IMR-90 (cell line): Measurements from ENCODE around the gene MAN2A1. TPM values are rescaled to one million over a fixed set of nuclear protein-coding genes. Genes with fewer than 3 reads are reported as not detected.

ENCODE experiments used
- ATAC-seq: fragments of 200-7000 bp; cut with Tn5 transposase; 2 replicates; pipeline ENCODE4 v1.9.1; 2020; ENCODE audit warnings: low read depth, mild to moderate bottlenecking, moderate library complexity
- BruUV-seq: library from RNA; stranded (reverse); fragments of 400-500 nt; replicated peaks from 2 replicates; lab custom pipeline; 2021; lab: Mats Ljungman, UMichigan
- CTCF ChIA-PET: fragments of 300-600 bp; formaldehyde crosslinking; extraction: SDS; loops from one replicate; lab custom pipeline; 2021; ENCODE audit warnings: antibody characterized with exemption; lab: Yijun Ruan, JAX
- POLR2A ChIA-PET: fragments of 300-600 bp; sonication (Branson Sonifier 250); formaldehyde crosslinking; loops from one replicate; lab custom pipeline; 2022; ENCODE audit warnings: antibody characterized with exemption; ENCODE audit not compliant: unreplicated experiment; lab: Charles Lee
- DNase-seq: peaks from one replicate; pipeline ENCODE4 v3.0.0; 2013
- H2AFZ ChIP-seq: replicated peaks from 2 replicates; pipeline ENCODE3; 2013; ENCODE audit warnings: low read length, mild to moderate bottlenecking; ENCODE audit not compliant: poor library complexity
- H2AK5ac ChIP-seq: 2 replicates; pipeline ENCODE4 v1.6.1; 2013; ENCODE audit warnings: low read depth, low read length, inconsistent platforms
- H2AK9ac ChIP-seq: replicated peaks from 2 replicates; pipeline ENCODE3; 2013; ENCODE audit warnings: mild to moderate bottlenecking, low read depth, low read length, moderate library complexity; ENCODE audit not compliant: poor library complexity
- H2BK120ac ChIP-seq: 2 replicates; pipeline ENCODE4 v1.6.1; 2013; ENCODE audit warnings: low read depth, low read length, inconsistent platforms
- H2BK15ac ChIP-seq: 3 replicates; pipeline ENCODE4 v1.6.1; 2013; ENCODE audit warnings: low read depth, low read length, inconsistent platforms
- H2BK20ac ChIP-seq: 2 replicates; pipeline ENCODE4 v1.6.1; 2013; ENCODE audit warnings: low read depth, mild to moderate bottlenecking, inconsistent platforms, low read length, moderate library complexity
- H2BK5ac ChIP-seq: 2 replicates; pipeline ENCODE4 v1.6.1; 2013; ENCODE audit warnings: mild to moderate bottlenecking, low read depth, low read length, inconsistent platforms; ENCODE audit not compliant: poor library complexity, severe bottlenecking
- H3K14ac ChIP-seq: replicated peaks from 2 replicates; pipeline ENCODE4 v1.6.1; 2013; ENCODE audit warnings: low read depth, low read length, inconsistent platforms
- H3K18ac ChIP-seq: 2 replicates; pipeline ENCODE4 v1.6.1; 2013; ENCODE audit warnings: low read depth, low read length, control low read depth
- H3K23ac ChIP-seq: 2 replicates; pipeline ENCODE4 v1.6.1; 2013; ENCODE audit warnings: low read depth, low read length, inconsistent platforms
- H3K27ac ChIP-seq: 2 replicates; pipeline ENCODE4 v1.5.1; 2013; ENCODE audit warnings: mild to moderate bottlenecking, control low read depth, low read length; ENCODE audit not compliant: insufficient read depth
- H3K27me3 ChIP-seq: 2 replicates; pipeline ENCODE4 v1.6.1; 2013; ENCODE audit warnings: low read length; ENCODE audit not compliant: control insufficient read depth, insufficient read depth
- H3K36me3 ChIP-seq: 2 replicates; pipeline ENCODE4 v1.6.1; 2013; ENCODE audit warnings: low read length, mixed read lengths; ENCODE audit not compliant: control insufficient read depth, insufficient read depth
- H3K4ac ChIP-seq: 2 replicates; pipeline ENCODE4 v1.6.1; 2013; ENCODE audit warnings: low read depth, low read length, inconsistent platforms
- H3K4me1 ChIP-seq: 2 replicates; pipeline ENCODE4 v1.6.1; 2013; ENCODE audit warnings: low read length, mixed read lengths; ENCODE audit not compliant: control insufficient read depth, insufficient read depth
- H3K4me2 ChIP-seq: 2 replicates; pipeline ENCODE4 v1.6.1; 2013; ENCODE audit warnings: low read depth, mild to moderate bottlenecking, control low read depth, low read length, moderate library complexity
- H3K4me3 ChIP-seq: 2 replicates; pipeline ENCODE4 v1.5.1; 2013; ENCODE audit warnings: low read depth, mild to moderate bottlenecking, control low read depth, low read length, moderate library complexity; ENCODE audit not compliant: insufficient read depth
- H3K56ac ChIP-seq: 2 replicates; pipeline ENCODE4 v1.6.1; 2013; ENCODE audit warnings: low read length, inconsistent platforms; ENCODE audit not compliant: insufficient read depth; ENCODE audit errors: extremely low read depth
- H3K79me1 ChIP-seq, 2 experiments: 2 replicates each; pipeline ENCODE4 v1.6.1; 2013; ENCODE audit warnings: low read length in 2 of 2, inconsistent platforms in 1 of 2, low read depth in 1 of 2
- H3K9ac ChIP-seq: 2 replicates; pipeline ENCODE4 v1.6.1; 2013; ENCODE audit warnings: low read depth, low read length, control low read depth
- H3K9me1 ChIP-seq: 2 replicates; pipeline ENCODE4 v1.6.1; 2013; ENCODE audit warnings: low read length, inconsistent platforms; ENCODE audit not compliant: insufficient read depth
- H3K9me3 ChIP-seq: 2 replicates; pipeline ENCODE4 v1.6.1; 2013; ENCODE audit warnings: low read length; ENCODE audit not compliant: control insufficient read depth, insufficient read depth
- H4K20me1 ChIP-seq: 2 replicates; pipeline ENCODE4 v1.6.1; 2013; ENCODE audit warnings: low read length, inconsistent platforms; ENCODE audit not compliant: insufficient read depth
- H4K5ac ChIP-seq: 2 replicates; pipeline ENCODE4 v1.6.1; 2013; ENCODE audit warnings: mild to moderate bottlenecking, low read depth, low read length, control low read depth
- H4K8ac ChIP-seq, 2 experiments: 2 replicates each; pipeline ENCODE4 v1.6.1; 2013; ENCODE audit warnings: low read depth in 2 of 2, low read length in 2 of 2, control low read depth in 1 of 2, inconsistent platforms in 1 of 2
- H4K91ac ChIP-seq: 2 replicates; pipeline ENCODE4 v1.6.1; 2013; ENCODE audit warnings: low read depth, low read length, inconsistent platforms; ENCODE audit not compliant: insufficient read depth
- NFE2L2 ChIP-seq: fragments of 150-350 bp; IDR thresholded peaks from 2 replicates; pipeline ENCODE4 v1.6.1; 2016; ENCODE audit warnings: low read depth, mild to moderate bottlenecking, low read length
- WGBS, 2 experiments: methylation state at CpG; one replicate each; pipeline versions ENCODE4 v1.1.5 to v1.1.7; 2013; ENCODE audit warnings: missing lambda C conversion rate in 2 of 2; ENCODE audit not compliant: insufficient read length in 1 of 2; ENCODE audit errors: extremely low coverage in 2 of 2; 5-methylcytosine and 5-hydroxymethylcytosine counted together
- dilution Hi-C: fragments of 300-500 bp; cut with HindIII; formaldehyde crosslinking; loops from one replicate; pipeline ENCODE4 v1.14.3; 2018; ENCODE audit warnings: low sequenced_read_pairs; ENCODE audit not compliant: unreplicated experiment
- in situ Hi-C: fragments of 300-500 bp; cut with MboI; formaldehyde crosslinking; loops from 3 replicates; pipeline ENCODE4 v1.14.3; 2019; ENCODE audit warnings: low sequenced_read_pairs, inconsistent platforms, mixed read lengths
- intact Hi-C: fragments of 100-400 bp; cut with micrococcal nuclease; formaldehyde crosslinking; loops from 2 replicates; pipeline ENCODE4 v1.10.0; 2022
- polyA plus RNA-seq, 3 experiments: library from polyadenylated mRNA; depleted of rRNA; stranded (reverse); fragments of >200 nt; gene quantifications; 2 replicates each; pipeline ENCODE4 v1.2.3, GENCODE V29; 2012; ENCODE audit warnings: low replicate concordance in 1 of 3
- total RNA-seq: library from RNA; depleted of rRNA; stranded (reverse); fragments of >200 nt; gene quantifications from 2 replicates; pipeline ENCODE4 v1.2.3, GENCODE V29; 2012

Gene MAN2A1
- total and polyA plus RNA-seq, 2 of the 4 experiments (the other 2 are of a cell fraction) = 16.4 to 29.6 TPM

- in situ Hi-C loops = no loop called here
- no peaks in the 10 kb centered on the region for H3K27me3 ChIP-seq
- ChIA-PET POLR2A (no interaction called here), CTCF (no interaction called here)
- H2BK5ac ChIP-seq = no peak overlapping the region
- H2BK20ac ChIP-seq = no peak overlapping the region
- BruUV-seq = no TSS peak
- H4K20me1 ChIP-seq = no peaks in the 10 kb centered on the region
- H2AK5ac ChIP-seq = no peak overlapping the region
- H2AK9ac ChIP-seq = no peak overlapping the region
- peaks cover 9% of the 10 kb centered on the region for H3K36me3 ChIP-seq
- H3K9me3 ChIP-seq = no peaks in the 10 kb centered on the region
- H2BK15ac ChIP-seq = no peak overlapping the region
- H2AFZ ChIP-seq = no peak overlapping the region
- H3K18ac ChIP-seq = no peak overlapping the region
- H3K4me2 ChIP-seq = no peak overlapping the region
- no peak overlapping the region for H3K56ac ChIP-seq
- no peak for TF ChIP-seq NFE2L2
- H3K9ac ChIP-seq = no peak overlapping the region
- H3K79me1 ChIP-seq = peaks cover 0 to 7% of the 10 kb centered on the region in 2 experiments; a peak in 2 of 4 replicates
- H3K4ac ChIP-seq = no peak overlapping the region
- intact Hi-C loops = no loop called here
- no peak overlapping the region for H4K5ac ChIP-seq
- WGBS, 2 experiments = no CpG with 5 or more reads among the region's 1 CpG
- no peak overlapping the region for H2BK120ac ChIP-seq
- H3K4me3 ChIP-seq = no peak overlapping the region
- no peak overlapping the region for H3K27ac ChIP-seq
- H3K23ac ChIP-seq = no peak overlapping the region
- no peaks in the 10 kb centered on the region for H3K9me1 ChIP-seq
- DNase-seq (no peak), ATAC-seq (no peak)
- H4K8ac ChIP-seq = no peak overlapping the region
- H3K4me1 ChIP-seq = no peaks in the 10 kb centered on the region
- H4K91ac ChIP-seq = no peak overlapping the region
- H3K14ac ChIP-seq = no peak overlapping the region
- dilution Hi-C loops = no loop called here
Observed at GRCh38 chr5:109838157-109838556, 148.4 kb downstream of the MAN2A1 start.
